Lung (tissue), 12 donors: ENCODE data around the gene YIPF2. TPM values are rescaled to one million over a fixed set of nuclear protein-coding genes. Genes with fewer than 3 reads are reported as not detected.
A peak's percentile ranks its signal among the peaks of the same experiment; 100 is the strongest.

Source experiments
- ATAC-seq: fragments of 200-7000 bp; cut with Tn5 transposase; one replicate; pipeline ENCODE4 v1.9.1; 2020; ENCODE audit warnings: moderate number of reproducible peaks; ENCODE audit not compliant: insufficient read depth, low FRiP score
- DNase-seq, 3 donors: peaks; one replicate each; pipeline ENCODE4 v3.0.0-alpha.2; 2013 to 2017
- H3K27ac ChIP-seq, 2 donors: one replicate each; pipeline ENCODE4 v1.5.1; 2013; ENCODE audit warnings: mild to moderate bottlenecking in 2 of 2, moderate library complexity in 2 of 2, control low read depth in 1 of 2, inconsistent platforms in 1 of 2, low read depth in 1 of 2, low read length in 1 of 2
- H3K27me3 ChIP-seq, 3 donors: one replicate each; pipeline ENCODE4 v1.5.1; 2013; ENCODE audit warnings: low read length in 2 of 3; ENCODE audit not compliant: control insufficient read depth in 3 of 3, insufficient read depth in 3 of 3
- H3K36me3 ChIP-seq, 4 donors: one replicate each; pipeline ENCODE4 v1.5.1; 2013; ENCODE audit warnings: low read length in 4 of 4, mild to moderate bottlenecking in 1 of 4, moderate library complexity in 1 of 4; ENCODE audit not compliant: control insufficient read depth in 4 of 4, insufficient read depth in 4 of 4
- H3K4me1 ChIP-seq, 5 donors: one replicate each; pipeline ENCODE4 v1.5.1; 2013; ENCODE audit warnings: low read length in 5 of 5, mild to moderate bottlenecking in 2 of 5, moderate library complexity in 1 of 5; ENCODE audit not compliant: control insufficient read depth in 5 of 5, insufficient read depth in 5 of 5
- H3K4me3 ChIP-seq: one replicate; pipeline ENCODE4 v1.5.1; 2013; ENCODE audit warnings: mild to moderate bottlenecking, control low read depth, moderate library complexity
- H3K9ac ChIP-seq, 2 donors: one replicate each; pipeline ENCODE4 v1.5.1; 2013; ENCODE audit warnings: low read length in 2 of 2, control low read depth in 1 of 2; ENCODE audit not compliant: insufficient read depth in 1 of 2
- H3K9me3 ChIP-seq, 4 donors: one replicate each; pipeline ENCODE4 v1.5.1; 2013; ENCODE audit warnings: low read length in 3 of 4, mild to moderate bottlenecking in 1 of 4, moderate library complexity in 1 of 4; ENCODE audit not compliant: control insufficient read depth in 4 of 4, insufficient read depth in 3 of 4
- CTCF ChIP-seq: IDR thresholded peaks from 2 replicates; pipeline ENCODE4 v1.5.1; 2012; ENCODE audit warnings: mild to moderate bottlenecking; ENCODE audit errors: control extremely low read depth, extremely low read depth
- WGBS, 2 donors: extraction: QIAGEN DNeasy Blood & Tissue Kit; methylation state at CpG; one replicate each; pipeline ENCODE4 v1.1.7; 2013; 5-methylcytosine and 5-hydroxymethylcytosine counted together
- polyA plus RNA-seq, 2 donors: library from polyadenylated mRNA; stranded (reverse); fragments of 200-250 nt; gene quantifications; one replicate each; pipeline ENCODE4 v1.2.1, GENCODE V29; 2013
- total RNA-seq, 2 donors: library from RNA; depleted of rRNA in 1 of 2; stranded (reverse); fragments of >200 nt in 1 of 2; gene quantifications; one replicate each; pipeline ENCODE4 v1.2.1, GENCODE V29; 2014 to 2021
- donor health status: control.
- donor health status: control.
- donor health status: Bipolar disorder and iron deficiency.
- donor health status: healthy.
- donor health status: DM: yes; HTN: yes; CAD: no.

YIPF2 gene
- total and polyA plus RNA-seq, 4 donors, result 54.7 to 77.8 (median 67.4) TPM

GRCh38 chr19:10876459-10877240 lies 51.8 kb downstream of the YIPF2 start:
- no peak for DNase-seq
- peaks cover 0 to 12% (median 8%) of the 10 kb centered on the region in 5 donors for H3K4me1 ChIP-seq
- no peak overlapping the region for H3K4me3 ChIP-seq
- TF ChIP-seq CTCF, result no peak
- WGBS, 2 donors, result 56 to 65% methylated on average over 10 of the region's 10 CpGs
- H3K36me3 ChIP-seq, result no peaks in the 10 kb centered on the region
- H3K27ac ChIP-seq, result peak overlapping the region; percentile 15 to 30
- no peaks in the 10 kb centered on the region for H3K9me3 ChIP-seq
- no peaks in the 10 kb centered on the region for H3K27me3 ChIP-seq
- H3K9ac ChIP-seq, result no peak overlapping the region
- ATAC-seq, result no peak

- Histone ChIP-seq H3K27ac (no peak overlapping the region), H3K4me3 (no peak overlapping the region), H3K27me3 (no peaks in the 10 kb centered on the region), H3K36me3 (no peaks in the 10 kb centered on the region), H3K4me1 (peaks cover 0 to 12% (median 6%) of the 10 kb centered on the region in 5 donors), H3K9ac (no peak overlapping the region), H3K9me3 (no peaks in the 10 kb centered on the region)
- WGBS, 2 donors, result 83 to 90% methylated on average over 1 of the region's 1 CpG
- ATAC-seq (no peak), DNase-seq (no peak)
- TF ChIP-seq CTCF, result no peak
These were observed 54.4 kb downstream of the YIPF2 start for GRCh38 chr19:10874024-10874423.

GRCh38 chr19:10872546-10873107 lies 55.8 kb downstream of the YIPF2 start:
- Histone ChIP-seq H3K9ac (peak overlapping the region; percentile 31 to 76), H3K27me3 (no peaks in the 10 kb centered on the region), H3K9me3 (no peaks in the 10 kb centered on the region), H3K27ac (peak overlapping the region in 1 of 2 donors; percentile 20), H3K4me3 (no peak overlapping the region), H3K4me1 (peaks cover 0 to 12% (median 4%) of the 10 kb centered on the region in 5 donors), H3K36me3 (no peaks in the 10 kb centered on the region)
- 16 to 22% methylated on average over 16 of the region's 16 CpGs for WGBS, 2 donors
- ATAC-seq (no peak), DNase-seq (peak in 1 of 3 donors; percentile 22)
- no peak for TF ChIP-seq CTCF

Other genes with a start within 250 kb of the YIPF2 start
- 10 to 100 TPM; 21.0 to 54.5 TPM for gene QTRT1, start 227.2 kb downstream of the YIPF2 start, total RNA-seq
- gene QTRT1, start 227.2 kb downstream of the YIPF2 start, polyA plus RNA-seq, result 10 to 100 TPM; 46.9 to 70.6 TPM
- 100 to 1,000 TPM; 202 to 277 TPM for gene DNM2, start 210.6 kb downstream of the YIPF2 start, total RNA-seq
- 100 to 1,000 TPM; 172 to 206 TPM for gene DNM2, start 210.6 kb downstream of the YIPF2 start, polyA plus RNA-seq
- gene TMED1, start 92.4 kb downstream of the YIPF2 start, total RNA-seq, result 10 to 100 TPM; 30.6 to 37.2 TPM
- gene TMED1, start 92.4 kb downstream of the YIPF2 start, polyA plus RNA-seq, result 10 to 100 TPM; 25.8 to 49.8 TPM
- gene C19orf38, start 80.2 kb downstream of the YIPF2 start, total RNA-seq, result 1 to 10 TPM; 7.5 to 9.0 TPM
- 10 to 100 TPM in 1 of 2 donors, 1 to 10 TPM in 1; 4.2 to 48.7 TPM for gene C19orf38, start 80.2 kb downstream of the YIPF2 start, polyA plus RNA-seq
- gene CARM1, start 57.1 kb downstream of the YIPF2 start, total RNA-seq, result 10 to 100 TPM; 19.9 to 35.5 TPM
- gene CARM1, start 57.1 kb downstream of the YIPF2 start, polyA plus RNA-seq, result 10 to 100 TPM; 24.8 to 30.9 TPM
- 10 to 100 TPM; 17.7 to 20.4 TPM for gene TIMM29, start 172 bp upstream of the YIPF2 start, total RNA-seq
- gene TIMM29, start 172 bp upstream of the YIPF2 start, polyA plus RNA-seq, result 10 to 100 TPM; 15.6 to 16.8 TPM
- gene SMARCA4, start 32.4 kb upstream of the YIPF2 start, total RNA-seq, result 100 to 1,000 TPM; 112 to 116 TPM
- 10 to 100 TPM; 52.3 to 69.9 TPM for gene SMARCA4, start 32.4 kb upstream of the YIPF2 start, polyA plus RNA-seq
- gene LDLR, start 160.8 kb upstream of the YIPF2 start, total RNA-seq, result 100 to 1,000 TPM; 270 to 271 TPM
- gene LDLR, start 160.8 kb upstream of the YIPF2 start, polyA plus RNA-seq, result 100 to 1,000 TPM in 1 of 2 donors, 10 to 100 TPM in 1; 52.1 to 131 TPM
- gene SPC24, start 227.1 kb upstream of the YIPF2 start, total RNA-seq, result 1 to 10 TPM; 2.5 to 5.3 TPM
- 1 to 10 TPM; 1.3 to 6.5 TPM for gene SPC24, start 227.1 kb upstream of the YIPF2 start, polyA plus RNA-seq